GM12873 (cell line): Measurements from ENCODE around the gene STT3B.

ENCODE experiments used
- CTCF ChIP-seq: IDR thresholded peaks from 2 replicates; pipeline ENCODE4 v1.5.1; 2012; ENCODE audit warnings: low read depth, mild to moderate bottlenecking, moderate library complexity, low read length, control low read depth; ENCODE audit not compliant: insufficient read depth; ENCODE audit errors: missing control alignments

Gene STT3B

DNA sequence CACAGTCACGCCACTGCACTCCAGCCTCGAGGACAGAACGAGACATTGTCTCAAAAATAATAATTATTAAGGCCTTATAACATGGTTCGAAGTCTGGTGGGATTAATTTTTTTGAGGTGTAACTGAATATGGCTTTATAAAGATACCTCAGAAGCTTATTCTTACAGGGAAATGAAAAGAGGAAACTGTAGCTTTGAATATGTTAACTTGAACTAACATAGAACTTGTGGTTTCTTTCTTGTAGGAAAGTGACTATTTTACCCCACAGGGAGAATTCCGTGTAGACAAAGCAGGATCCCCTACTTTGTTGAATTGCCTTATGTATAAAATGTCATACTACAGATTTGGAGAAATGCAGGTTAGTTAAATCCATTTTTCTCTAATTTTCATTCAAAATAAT, 96.3 kb downstream of the STT3B start:
- no peak for TF ChIP-seq CTCF

- no peak for TF ChIP-seq CTCF
Measured at GRCh38 chr3:31634476-31634875, 101.8 kb downstream of the STT3B start.

- TF ChIP-seq CTCF, result no peak
Measured at GRCh38 chr3:31635545-31635944, 102.8 kb downstream of the STT3B start.

DNA sequence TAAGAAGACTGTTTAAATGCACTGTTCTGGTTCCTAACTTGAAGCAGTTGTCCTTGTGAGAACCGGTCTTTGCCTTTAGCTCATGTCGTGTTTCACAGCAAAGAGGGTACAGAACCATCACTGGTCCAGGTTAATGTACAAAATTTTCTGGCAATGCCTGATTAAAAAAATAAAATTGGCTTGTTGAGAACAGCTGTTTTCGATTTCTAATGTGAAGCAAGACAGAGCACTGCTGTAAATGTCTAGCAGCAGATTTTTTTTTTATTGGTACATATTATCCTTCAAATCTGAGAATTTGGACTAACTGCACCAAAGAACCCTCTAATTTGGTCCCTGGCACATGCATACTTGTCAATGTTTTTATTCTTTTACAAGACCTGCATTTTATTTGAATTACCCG, 103.3 kb downstream of the STT3B start:
- no peak for TF ChIP-seq CTCF

- no peak for TF ChIP-seq CTCF
Measured at GRCh38 chr3:31636694-31637442, 104.1 kb downstream of the STT3B start.

DNA sequence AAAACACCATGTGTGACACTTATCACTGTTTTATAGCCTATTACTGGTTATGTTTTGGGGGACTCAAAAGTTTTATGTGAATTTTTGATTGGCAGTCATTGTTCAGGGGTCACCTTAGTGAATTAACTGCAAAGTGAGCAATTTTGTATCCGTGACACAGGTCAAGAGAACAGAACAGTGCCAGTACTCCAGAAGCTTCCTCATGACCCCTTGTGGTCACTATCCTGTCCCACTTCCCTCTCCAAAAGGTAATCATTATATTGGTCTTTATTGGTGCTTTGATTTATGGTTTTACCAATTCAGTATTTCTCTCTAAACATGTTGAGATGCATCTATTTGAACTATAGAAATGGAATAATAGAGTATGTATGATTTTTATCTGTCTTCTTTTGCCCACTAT, 107.1 kb downstream of the STT3B start:
- no peak for TF ChIP-seq CTCF

GRCh38 chr3:31645256-31645655, 112.5 kb downstream of the STT3B start:
- TF ChIP-seq CTCF, result no peak
